ENCODE measurements around the gene JAML. TPM values are rescaled to one million over a fixed set of nuclear protein-coding genes. Genes with fewer than 3 reads are reported as not detected.
A peak's percentile ranks its signal among the peaks of the same experiment; 100 is the strongest.

The JAML gene
- total and polyA plus RNA-seq, 9 of the 15 experiments (the other 6 are each of a cell fraction or from before 2014, with no cell fraction given): 0.05 to 0.32 (median 0.22) TPM; not detected in 4

GRCh38 chr11:118247041-118247440 is 22.2 kb upstream of the JAML start:
- 8% methylated on average over 1 of the region's 1 CpG for WGBS (ENCODE audit: insufficient coverage, low coverage, missing lambda C conversion rate)

DNA sequence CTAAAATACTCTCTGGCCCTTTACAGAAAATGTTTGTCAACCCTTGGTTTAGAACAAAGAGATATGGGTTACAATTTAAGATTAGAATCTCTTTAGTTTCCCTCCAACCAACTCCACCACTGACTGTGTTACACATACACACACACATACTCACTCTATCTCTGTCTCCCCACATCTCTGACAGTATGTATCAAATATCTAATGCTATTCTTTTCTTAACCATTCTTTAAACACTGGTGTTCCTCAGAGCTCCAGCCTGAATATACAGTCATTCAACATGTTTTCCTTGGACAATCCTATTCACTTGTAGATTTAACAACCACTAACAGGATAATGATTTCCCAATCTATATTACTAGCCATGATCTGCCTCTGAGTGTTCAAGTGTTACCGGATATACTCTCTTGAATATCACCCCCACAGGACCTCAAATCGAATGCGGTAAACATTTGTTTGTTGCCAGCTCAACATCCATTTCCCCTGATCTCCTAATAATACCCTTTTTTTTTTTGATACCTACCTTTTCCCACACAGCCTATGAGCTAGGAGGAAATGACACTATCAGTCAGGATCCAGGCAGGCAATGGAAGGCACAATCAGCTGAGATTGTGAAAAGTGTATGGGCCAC is 21.2 kb upstream of the JAML start:
- in situ Hi-C loops (cut with MboI) (no loop called here), intact Hi-C loops (cut with micrococcal nuclease) (no loop called here)
- H3K27ac ChIP-seq (ENCODE audit: extremely low read depth, low read depth, low read length): no peak overlapping the region
- H3K4me1 ChIP-seq (replicated peaks in 1 of 2; ENCODE audit: control insufficient read depth in 2 of 2, insufficient read depth in 2 of 2, low read length in 2 of 2): peaks cover 3 to 11% of the 10 kb centered on the region in 2 experiments
- POLR2A ChIA-PET: interaction anchor here (0.9 kb wide), 1 partner anchor 10 kb away, joined by 3 read pairs; no protein-coding TSS in a partner anchor
- H3K9me1 ChIP-seq (ENCODE audit: control insufficient read depth, insufficient read depth, low read length): no peaks in the 10 kb centered on the region
- FAIRE-seq: no peak
- H3K4me3 ChIP-seq: no peak overlapping the region
- H3K9ac ChIP-seq (ENCODE audit: insufficient read depth in 1 of 2, low read depth in 2 of 2, low read length in 2 of 2): no peak overlapping the region
- CTCF ChIA-PET (ENCODE audit: low intra/inter-chr PET ratio): no interaction called here
- no peaks in the 10 kb centered on the region for H3K9me3 ChIP-seq (replicated peaks; ENCODE audit: control insufficient read depth, insufficient read depth, low read depth, low read length)
- no peak for ATAC-seq
- no peak overlapping the region for H2AFZ ChIP-seq (ENCODE audit: low read depth, low read length)
- no peaks in the 10 kb centered on the region for H3K79me2 ChIP-seq (ENCODE audit: control insufficient read depth, insufficient read depth, low read length)
- 70% methylated on average over 3 of the region's 3 CpGs for WGBS (ENCODE audit: insufficient coverage, low coverage, missing lambda C conversion rate)
- BruUV-seq (replicated peaks): no TSS peak
- H3K4me2 ChIP-seq (ENCODE audit: insufficient read depth, low read length): no peak overlapping the region
- no peaks in the 10 kb centered on the region for H4K20me1 ChIP-seq (replicated peaks; ENCODE audit: control insufficient read depth, insufficient read depth, low read length)
- no peaks in the 10 kb centered on the region for H3K36me3 ChIP-seq (ENCODE audit: control insufficient read depth, insufficient read depth, low read length)
- DNase-seq (ENCODE audit: extremely low read depth in 1 of 4, low spot score in 3 of 4): no peak
- peaks cover 3 to 9% of the 10 kb centered on the region in 2 experiments; a peak in 2 of 5 replicates for H3K27me3 ChIP-seq (ENCODE audit: control insufficient read depth in 2 of 2, insufficient read depth in 2 of 2, low read length in 2 of 2)

More at GRCh38 chr11:118247041-118247440, 22.2 kb upstream of the JAML start:
- Histone ChIP-seq H3K27me3 (ENCODE audit: control insufficient read depth in 2 of 2, insufficient read depth in 2 of 2, low read length in 2 of 2) (peaks cover 3 to 9% of the 10 kb centered on the region in 2 experiments; a peak in 2 of 5 replicates), H3K9ac (ENCODE audit: insufficient read depth in 1 of 2, low read depth in 2 of 2, low read length in 2 of 2) (no peak overlapping the region), H2AFZ (ENCODE audit: low read depth, low read length) (no peak overlapping the region), H3K4me1 (replicated peaks in 1 of 2; ENCODE audit: control insufficient read depth in 2 of 2, insufficient read depth in 2 of 2, low read length in 2 of 2) (peaks cover under 1 to 2% of the 10 kb centered on the region in 2 experiments; a peak in 4 of 5 replicates), H4K20me1 (replicated peaks; ENCODE audit: control insufficient read depth, insufficient read depth, low read length) (no peaks in the 10 kb centered on the region), H3K4me2 (ENCODE audit: insufficient read depth, low read length) (no peak overlapping the region), H3K79me2 (ENCODE audit: control insufficient read depth, insufficient read depth, low read length) (no peaks in the 10 kb centered on the region), H3K27ac (ENCODE audit: extremely low read depth, low read depth, low read length) (no peak overlapping the region), H3K9me3 (replicated peaks; ENCODE audit: control insufficient read depth, insufficient read depth, low read depth, low read length) (no peaks in the 10 kb centered on the region; the same call in 1 of the 2 replicates), H3K4me3 (no peak overlapping the region), H3K9me1 (ENCODE audit: control insufficient read depth, insufficient read depth, low read length) (no peaks in the 10 kb centered on the region), H3K36me3 (ENCODE audit: control insufficient read depth, insufficient read depth, low read length) (no peaks in the 10 kb centered on the region)
- in situ Hi-C loops (cut with MboI) (no loop called here), intact Hi-C loops (cut with micrococcal nuclease) (no loop called here)
- ChIA-PET POLR2A (no interaction called here), CTCF (ENCODE audit: low intra/inter-chr PET ratio) (interaction anchor here (0.5 kb wide), 1 partner anchor 11 kb away, joined by 3 read pairs; no protein-coding TSS in a partner anchor)
- peak in 1 of 2 experiments; percentile 3; a peak in 1 of 4 replicates for TF ChIP-seq RAD21 (CRISPR knock-in tag; conservative IDR thresholded peaks at IDR 0.05 in 1 of 2, IDR thresholded peaks at IDR 0.05 in 1 of 2)
- peak; percentile 35; the same call in 1 of the 2 replicates for TF ChIP-seq GTF2E2 (tag; IDR thresholded peaks at IDR 0.05)
- TF ChIP-seq THAP7 (CRISPR knock-in tag; IDR thresholded peaks at IDR 0.05): no peak
- no peak for FAIRE-seq
- DNase-seq (ENCODE audit: extremely low read depth in 1 of 4, low spot score in 3 of 4): no peak
- BruUV-seq (replicated peaks): no TSS peak
- ATAC-seq: no peak
